NT2/D1 (cell line): ENCODE data around the gene TRPM4.

Source experiments
- DNase-seq: peaks from one replicate; pipeline ENCODE4 v3.0.0-alpha.2; 2011; ENCODE audit warnings: low read depth, low spot score
- H3K27me3 ChIP-seq: 2 replicates; pipeline ENCODE4 v1.6.0; 2011; ENCODE audit warnings: mild to moderate bottlenecking; ENCODE audit not compliant: insufficient read length, insufficient read depth
- H3K36me3 ChIP-seq: 2 replicates; pipeline ENCODE4 v1.6.1; 2011; ENCODE audit warnings: mild to moderate bottlenecking, low read length, mixed read lengths; ENCODE audit not compliant: insufficient read depth, insufficient read length
- H3K4me1 ChIP-seq: 2 replicates; pipeline ENCODE4 v1.5.1; 2011; ENCODE audit not compliant: insufficient read depth, insufficient read length
- H3K4me3 ChIP-seq: 2 replicates; pipeline ENCODE4 v1.5.1; 2011; ENCODE audit warnings: low read depth; ENCODE audit not compliant: insufficient read length
- H3K9ac ChIP-seq: 2 replicates; pipeline ENCODE4 v1.6.0; 2011; ENCODE audit warnings: low read depth; ENCODE audit not compliant: insufficient read length
- H3K9me3 ChIP-seq: 2 replicates; pipeline ENCODE4 v1.5.1; 2011; ENCODE audit warnings: mild to moderate bottlenecking, low read length; ENCODE audit not compliant: insufficient read depth
- SUZ12 ChIP-seq: IDR thresholded peaks from 2 replicates; pipeline ENCODE4 v1.6.1; 2011; ENCODE audit not compliant: insufficient read length, insufficient read depth; ENCODE audit errors: extremely low read depth
- YY1 ChIP-seq: IDR thresholded peaks from 2 replicates; pipeline ENCODE4 v1.6.1; 2011; ENCODE audit not compliant: insufficient read length, insufficient read depth
- ZNF274 ChIP-seq: IDR thresholded peaks from 2 replicates; pipeline ENCODE4 v1.6.1; 2011; ENCODE audit warnings: mild to moderate bottlenecking, low read depth, low read length

Gene TRPM4

DNA sequence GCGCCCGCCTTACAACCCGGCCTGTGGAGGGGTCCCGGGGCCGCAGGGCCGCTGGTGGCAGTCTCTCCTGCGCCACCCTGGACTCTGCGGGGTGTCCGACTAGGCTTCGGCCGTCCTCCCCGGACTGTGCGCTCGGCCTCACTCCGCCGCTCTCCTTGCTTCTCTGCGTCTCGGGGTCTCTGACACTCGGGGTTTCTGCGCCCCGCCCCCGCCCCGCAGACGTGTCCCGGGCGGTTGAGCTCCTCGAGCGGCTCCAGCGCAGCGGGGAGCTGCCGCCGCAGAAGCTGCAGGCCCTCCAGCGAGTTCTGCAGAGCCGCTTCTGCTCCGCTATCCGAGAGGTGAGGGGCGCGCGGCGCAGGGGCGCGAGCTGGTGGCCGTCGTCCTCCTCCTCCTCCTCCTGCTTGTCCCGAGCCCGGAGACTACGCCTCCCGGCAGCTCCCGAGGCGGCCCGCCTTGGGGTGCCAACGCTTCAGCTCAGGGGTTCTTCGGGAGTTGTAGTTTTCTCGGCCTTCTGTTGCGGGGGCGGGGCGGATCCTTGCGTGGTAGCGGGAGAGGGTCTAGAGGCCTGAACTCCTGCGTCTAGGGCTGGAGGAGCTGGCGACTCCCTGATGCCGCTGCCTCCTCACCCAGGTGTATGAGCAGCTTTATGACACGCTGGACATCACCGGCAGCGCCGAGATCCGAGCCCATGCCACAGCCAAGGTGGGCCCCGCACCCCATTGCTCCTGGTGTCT is 42.8 kb upstream of the TRPM4 start:
- H3K4me1 ChIP-seq: peaks cover 6% of the 10 kb centered on the region
- no peak for DNase-seq
- H3K4me3 ChIP-seq: peak overlapping the region; percentile 70
- H3K36me3 ChIP-seq: peaks cover 4% of the 10 kb centered on the region
- TF ChIP-seq SUZ12: no peak
- peaks cover 5% of the 10 kb centered on the region for H3K27me3 ChIP-seq
- peak overlapping the region; percentile 85 for H3K9ac ChIP-seq
- H3K9me3 ChIP-seq: no peaks in the 10 kb centered on the region

DNA sequence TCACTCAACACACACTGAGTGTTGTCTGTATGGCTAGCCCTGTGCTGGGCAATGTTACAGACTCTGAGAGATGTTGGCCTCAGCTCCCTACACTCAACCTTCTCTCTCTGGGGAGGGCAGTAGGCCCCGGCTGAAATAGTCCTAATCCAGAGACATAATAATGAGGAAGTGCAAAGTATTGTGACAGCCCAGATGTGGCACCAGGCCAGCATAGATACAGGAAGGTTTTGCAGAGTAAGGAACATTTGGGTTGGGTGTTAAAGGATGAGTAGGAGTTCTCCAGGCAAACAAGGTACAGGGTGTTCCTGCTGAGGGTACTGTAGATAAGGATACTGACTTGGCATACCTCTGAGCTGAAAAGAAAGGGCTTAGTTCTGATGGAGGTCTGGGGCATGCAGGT is 41.0 kb upstream of the TRPM4 start:
- peaks cover 2% of the 10 kb centered on the region for H3K36me3 ChIP-seq
- H3K4me3 ChIP-seq: no peak overlapping the region
- peaks cover 6% of the 10 kb centered on the region for H3K4me1 ChIP-seq
- peaks cover 19% of the 10 kb centered on the region for H3K27me3 ChIP-seq
- no peaks in the 10 kb centered on the region for H3K9me3 ChIP-seq
- H3K9ac ChIP-seq: no peak overlapping the region
- TF ChIP-seq YY1: no peak
- DNase-seq: no peak

DNA sequence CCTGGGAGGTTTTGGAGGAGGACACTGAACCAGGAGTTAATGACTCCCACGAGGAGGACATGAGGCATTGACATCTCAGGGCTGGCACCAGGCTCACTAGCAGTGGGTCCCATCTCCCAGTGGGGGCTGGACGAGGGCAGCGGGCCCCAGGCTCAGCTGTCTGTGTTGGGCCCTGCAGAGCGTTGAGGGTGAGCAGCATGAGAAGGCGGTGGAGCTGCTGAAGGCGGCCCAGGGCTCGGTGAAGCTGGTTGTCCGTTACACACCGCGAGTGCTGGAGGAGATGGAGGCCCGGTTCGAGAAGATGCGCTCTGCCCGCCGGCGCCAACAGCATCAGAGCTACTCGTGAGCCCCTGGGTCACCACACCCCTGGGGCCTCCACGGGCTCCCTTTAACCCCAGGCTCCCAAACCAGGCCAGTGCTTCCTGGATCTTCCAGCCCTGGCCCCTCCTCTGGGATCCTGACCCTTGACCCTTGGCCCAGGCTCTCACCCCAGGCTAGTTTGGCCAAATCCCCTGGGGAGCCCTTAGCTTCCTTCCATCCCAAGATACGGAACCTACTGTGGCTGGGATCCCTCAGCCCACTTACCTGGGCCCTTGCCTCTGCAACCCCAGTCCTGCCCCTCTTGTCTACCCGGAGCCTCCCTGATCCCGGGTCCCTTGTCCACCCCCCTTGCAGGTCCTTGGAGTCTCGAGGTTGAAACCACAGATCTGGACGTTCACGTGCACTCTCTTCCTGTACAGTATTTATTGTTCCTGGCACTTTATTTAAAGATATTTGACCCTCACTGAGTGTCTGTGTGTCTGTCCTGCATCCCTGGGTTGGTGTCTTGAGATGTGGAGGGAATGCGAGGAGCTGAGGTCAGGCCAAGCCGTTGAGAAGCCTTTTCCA is 39.7 kb upstream of the TRPM4 start:
- H3K27me3 ChIP-seq: peaks cover 19% of the 10 kb centered on the region
- TF ChIP-seq YY1 (no peak), SUZ12 (no peak), ZNF274 (no peak)
- H3K4me3 ChIP-seq: peak overlapping the region; percentile 71
- H3K9me3 ChIP-seq: no peaks in the 10 kb centered on the region
- peak overlapping the region; percentile 92 for H3K9ac ChIP-seq
- H3K4me1 ChIP-seq: peaks cover 6% of the 10 kb centered on the region
- peaks cover 2% of the 10 kb centered on the region for H3K36me3 ChIP-seq
- DNase-seq: no peak

GRCh38 chr19:49118565-49119410 is 38.8 kb upstream of the TRPM4 start, which contains the start of gene C19orf73:
Gene C19orf73 (minus strand): TSS chr19:49119143. CDS start chr19:49119022, 121 bp downstream.
- Histone ChIP-seq H3K9me3 (no peaks in the 10 kb centered on the region), H3K9ac (peak within 1 kb of the TSS; percentile 92), H3K36me3 (peaks cover 2% of the 10 kb centered on the region), H3K4me1 (peaks cover 5% of the 10 kb centered on the region), H3K4me3 (peak within 1 kb of the TSS; percentile 71), H3K27me3 (peaks cover 19% of the 10 kb centered on the region)
- peak; percentile 72 for DNase-seq
- TF ChIP-seq YY1: no peak
- TF ChIP-seq ZNF274: no peak
- no peak for TF ChIP-seq SUZ12

- TF ChIP-seq SUZ12 (no peak), ZNF274 (no peak), YY1 (no peak)
- DNase-seq: no peak
- Histone ChIP-seq H3K9ac (peak within 1 kb of the TSS; percentile 92), H3K36me3 (peaks cover 2% of the 10 kb centered on the region), H3K4me3 (peak within 1 kb of the TSS; percentile 71), H3K27me3 (peaks cover 19% of the 10 kb centered on the region), H3K9me3 (no peaks in the 10 kb centered on the region), H3K4me1 (peaks cover 3% of the 10 kb centered on the region)
Observed at GRCh38 chr19:49119411-49120324, 37.9 kb upstream of the TRPM4 start, which contains the start of gene PPFIA3. Gene PPFIA3 (plus strand): TSS chr19:49119544. CDS start chr19:49127874, 8,330 bp downstream.

DNA sequence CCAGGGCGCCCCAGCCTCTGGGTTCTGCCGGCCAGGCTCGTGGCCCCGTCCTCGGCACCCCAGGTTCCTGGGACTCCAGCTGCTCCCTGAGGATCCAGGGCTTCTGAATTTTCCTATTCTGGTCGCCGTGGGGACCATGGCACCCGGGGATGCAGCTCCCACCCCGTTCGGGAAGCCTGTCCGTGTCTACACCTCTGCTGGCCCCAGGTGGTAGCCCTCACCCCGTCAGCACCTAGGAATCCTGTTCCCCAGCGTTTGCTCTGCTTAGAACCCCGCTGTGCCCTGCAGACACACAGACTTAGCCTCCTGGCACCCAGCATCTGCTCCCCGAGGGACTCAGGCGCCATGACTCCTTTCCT is 37.3 kb upstream of the TRPM4 start:
- peaks cover 3% of the 10 kb centered on the region for H3K4me1 ChIP-seq
- peak overlapping the region; percentile 70 for H3K9ac ChIP-seq
- peaks cover 19% of the 10 kb centered on the region for H3K27me3 ChIP-seq
- peaks cover 2% of the 10 kb centered on the region for H3K36me3 ChIP-seq
- peak overlapping the region; percentile 30 for H3K4me3 ChIP-seq
- no peaks in the 10 kb centered on the region for H3K9me3 ChIP-seq
- DNase-seq: no peak
- TF ChIP-seq SUZ12: no peak
- no peak for TF ChIP-seq ZNF274
- no peak for TF ChIP-seq YY1
